Measurements from ENCODE around the gene HAUS1. TPM values are rescaled to one million over a fixed set of nuclear protein-coding genes. Genes with fewer than 3 reads are reported as not detected.
"Not testable (repeated sequence)": the region's sequence is repeated elsewhere in the genome, so short reads cannot be mapped to it uniquely, and the experiment has no call there.

The HAUS1 gene
- total RNA-seq, 4 donors from 2014 or later: 21.5 to 47.8 (median 36.1) TPM

GRCh38 chr18:46161703-46162396 is 57.7 kb downstream of the HAUS1 start:
- no peak for TF ChIP-seq CTCF (IDR thresholded peaks at IDR 0.05)
- no peak for TF ChIP-seq POLR2A (IDR thresholded peaks at IDR 0.05)
- no peak overlapping the region for H3K27ac ChIP-seq
- H3K27me3 ChIP-seq: no peaks in the 10 kb centered on the region
- H3K36me3 ChIP-seq: no peaks in the 10 kb centered on the region
- intact Hi-C loops (cut with DNase I; ENCODE audit: low total_unique reads): no loop called here
- H3K9me3 ChIP-seq: no peaks in the 10 kb centered on the region
- H3K4me3 ChIP-seq: no peak overlapping the region
- H3K4me1 ChIP-seq: no peaks in the 10 kb centered on the region
- DNase-seq: no peak

DNA sequence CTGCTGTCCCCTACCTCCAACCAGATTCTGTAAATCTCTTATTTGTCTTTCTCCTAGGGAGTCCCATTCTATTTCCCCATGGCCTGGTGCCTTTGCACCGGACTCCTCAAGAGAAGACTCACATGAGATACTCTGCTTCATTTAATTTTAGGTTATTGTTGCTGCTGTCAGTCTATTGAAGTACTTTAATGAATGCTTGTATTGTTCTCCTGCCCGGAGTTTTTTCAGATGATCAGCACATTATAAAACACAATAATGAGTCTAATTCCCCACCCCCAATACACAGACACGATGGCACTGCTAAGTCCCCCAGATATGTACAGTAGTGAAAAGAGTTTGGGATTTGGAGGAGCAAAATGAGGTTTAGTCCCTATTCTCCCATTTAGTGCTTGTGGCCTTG is 58.9 kb downstream of the HAUS1 start:
- no peak for DNase-seq
- Histone ChIP-seq H3K4me1 (no peaks in the 10 kb centered on the region), H3K36me3 (no peaks in the 10 kb centered on the region), H3K27me3 (no peaks in the 10 kb centered on the region), H3K4me3 (no peak overlapping the region), H3K9me3 (no peaks in the 10 kb centered on the region), H3K27ac (no peak overlapping the region)
- intact Hi-C loops (cut with DNase I; ENCODE audit: low total_unique reads): no loop called here
- TF ChIP-seq POLR2A (IDR thresholded peaks at IDR 0.05) (no peak), CTCF (IDR thresholded peaks at IDR 0.05) (no peak)

- TF ChIP-seq POLR2A (IDR thresholded peaks at IDR 0.05): no peak
- no peak for TF ChIP-seq CTCF (IDR thresholded peaks at IDR 0.05)
- Histone ChIP-seq H3K4me3 (no peak overlapping the region), H3K27me3 (no peaks in the 10 kb centered on the region), H3K27ac (no peak overlapping the region), H3K36me3 (no peaks in the 10 kb centered on the region), H3K9me3 (no peaks in the 10 kb centered on the region), H3K4me1 (no peaks in the 10 kb centered on the region)
- DNase-seq: no peak
- intact Hi-C loops (cut with DNase I; ENCODE audit: low total_unique reads): no loop called here
Observed at GRCh38 chr18:46163941-46164499, 59.8 kb downstream of the HAUS1 start.

- H3K27me3 ChIP-seq; H3K9me3 ChIP-seq; H3K36me3 ChIP-seq; H3K4me1 ChIP-seq; H3K27ac ChIP-seq; H3K4me3 ChIP-seq; intact Hi-C loops (cut with DNase I; ENCODE audit: low total_unique reads); DNase-seq: not testable (repeated sequence)
Observed at GRCh38 chr18:46164502-46164901, 60.3 kb downstream of the HAUS1 start.

- intact Hi-C loops (cut with DNase I; ENCODE audit: low total_unique reads): no loop called here
- no peaks in the 10 kb centered on the region for H3K27me3 ChIP-seq
- DNase-seq: no peak
- H3K4me3 ChIP-seq: no peak overlapping the region
- no peaks in the 10 kb centered on the region for H3K4me1 ChIP-seq
- no peak for TF ChIP-seq CTCF (IDR thresholded peaks at IDR 0.05)
- no peaks in the 10 kb centered on the region for H3K36me3 ChIP-seq
- no peaks in the 10 kb centered on the region for H3K9me3 ChIP-seq
- no peak overlapping the region for H3K27ac ChIP-seq
Observed at GRCh38 chr18:46164920-46165319, 60.7 kb downstream of the HAUS1 start.

All from uterus (tissue), 4 donors.